Natural killer cell (primary cell): ENCODE results near the gene PERCC1. TPM values are rescaled to one million over a fixed set of nuclear protein-coding genes. Genes with fewer than 3 reads are reported as not detected.

Source experiments
- ATAC-seq, 3 donors: fragments of 150-1000 bp in 2 of 3; fragments of 200-7000 bp in 1 of 3; cut with Tn5 transposase; 1 replicate in 1 of 3; 2 replicates in 2 of 3; pipeline ENCODE4 v1.10.0; 2021; ENCODE audit warnings: mild to moderate bottlenecking in 2 of 3, moderate library complexity in 2 of 3
- DNase-seq, 2 donors: peaks; one replicate each; pipeline versions ENCODE4 v3.0.0 to v3.0.0-alpha.2; 2013 to 2021; ENCODE audit warnings: mixed read lengths in 1 of 2
- H3K27ac ChIP-seq: one replicate; pipeline ENCODE4 v1.5.1; 2013; ENCODE audit warnings: mild to moderate bottlenecking, low read length
- H3K27me3 ChIP-seq: one replicate; pipeline ENCODE4 v1.6.1; 2013; ENCODE audit warnings: low read length; ENCODE audit not compliant: control insufficient read depth, insufficient read depth
- H3K36me3 ChIP-seq: one replicate; pipeline ENCODE4 v1.6.1; 2013; ENCODE audit warnings: low read length; ENCODE audit not compliant: control insufficient read depth, insufficient read depth
- H3K4me1 ChIP-seq: one replicate; pipeline ENCODE4 v1.6.1; 2013; ENCODE audit warnings: low read length; ENCODE audit not compliant: control insufficient read depth, insufficient read depth
- H3K4me3 ChIP-seq: one replicate; pipeline ENCODE4 v1.5.1; 2013; ENCODE audit warnings: low read length
- H3K9me3 ChIP-seq: one replicate; pipeline ENCODE4 v1.6.1; 2013; ENCODE audit warnings: low read length; ENCODE audit not compliant: control insufficient read depth, insufficient read depth
- H3K27ac Mint-ChIP-seq, 2 donors: one replicate each; pipeline ENCODE4 v1.8.0; 2022; ENCODE audit warnings: mild to moderate bottlenecking in 2 of 2, mixed read lengths in 2 of 2, moderate library complexity in 1 of 2
- H3K27me3 Mint-ChIP-seq, 2 donors: one replicate each; pipeline ENCODE4 v1.8.0; 2022; ENCODE audit warnings: low read depth in 2 of 2, mixed read lengths in 2 of 2
- H3K36me3 Mint-ChIP-seq: one replicate; pipeline ENCODE4 v1.8.0; 2022; ENCODE audit warnings: mixed read lengths
- H3K4me1 Mint-ChIP-seq, 2 donors: one replicate each; pipeline ENCODE4 v1.8.0; 2022; ENCODE audit warnings: mixed read lengths in 2 of 2
- H3K4me3 Mint-ChIP-seq: one replicate; pipeline ENCODE4 v1.8.0; 2022; ENCODE audit warnings: mild to moderate bottlenecking, moderate library complexity, mixed read lengths
- H3K9me3 Mint-ChIP-seq, 2 donors: one replicate each; pipeline ENCODE4 v1.8.0; 2022; ENCODE audit warnings: mixed read lengths in 2 of 2
- CTCF ChIP-seq: fragments of 200-600 bp; IDR thresholded peaks from one replicate; pipeline ENCODE4 v1.8.0; 2022; ENCODE audit warnings: antibody characterized with exemption
- WGBS: methylation state at CpG from one replicate; pipeline ENCODE4 v1.1.7; 2013; ENCODE audit warnings: missing lambda C conversion rate; ENCODE audit not compliant: insufficient coverage; 5-methylcytosine and 5-hydroxymethylcytosine counted together
- intact Hi-C: fragments of 100-400 bp; cut with micrococcal nuclease; formaldehyde crosslinking; loops from one replicate; pipeline ENCODE4 v1.14.2; 2022
- total RNA-seq, 4 donors: library from RNA; stranded (reverse); fragments of 120-200 nt in 1 of 4; gene quantifications; one replicate each; pipeline versions ENCODE4 v1.2.3 to v1.2.4, GENCODE V29; 2013 to 2022

Gene PERCC1
- total RNA-seq, 3 donors from 2014 or later (not counting 1 experiment from before 2014, with no cell fraction given) = 0.68 to 0.96 (median 0.83) TPM

GRCh38 chr16:1469693-1470201, 38.9 kb downstream of the PERCC1 start:
- H3K4me3 Mint-ChIP-seq = peak overlapping the region; percentile 38
- DNase-seq = no peak
- ATAC-seq = peak in 2 of 3 donors; percentile 29 to 45
- intact Hi-C loops = no loop called here
- H3K27me3 Mint-ChIP-seq = no peaks in the 10 kb centered on the region
- no peaks in the 10 kb centered on the region for H3K9me3 Mint-ChIP-seq
- H3K4me3 ChIP-seq = no peak overlapping the region
- H3K27ac Mint-ChIP-seq = peak overlapping the region in 1 of 2 donors; percentile 79
- no peaks in the 10 kb centered on the region for H3K9me3 ChIP-seq
- TF ChIP-seq CTCF = no peak
- no peaks in the 10 kb centered on the region for H3K27me3 ChIP-seq
- H3K27ac ChIP-seq = peak overlapping the region; percentile 66
- H3K4me1 ChIP-seq = peaks cover 36% of the 10 kb centered on the region
- H3K4me1 Mint-ChIP-seq = peaks cover 15 to 42% of the 10 kb centered on the region in 2 donors
- H3K36me3 ChIP-seq = no peaks in the 10 kb centered on the region
- WGBS = 73% methylated on average over 20 of the region's 20 CpGs
- H3K36me3 Mint-ChIP-seq = no peaks in the 10 kb centered on the region

GRCh38 chr16:1470481-1471251, 39.8 kb downstream of the PERCC1 start:
- H3K4me3 Mint-ChIP-seq = no peak overlapping the region
- no peaks in the 10 kb centered on the region for H3K27me3 Mint-ChIP-seq
- no peaks in the 10 kb centered on the region for H3K36me3 Mint-ChIP-seq

DNA sequence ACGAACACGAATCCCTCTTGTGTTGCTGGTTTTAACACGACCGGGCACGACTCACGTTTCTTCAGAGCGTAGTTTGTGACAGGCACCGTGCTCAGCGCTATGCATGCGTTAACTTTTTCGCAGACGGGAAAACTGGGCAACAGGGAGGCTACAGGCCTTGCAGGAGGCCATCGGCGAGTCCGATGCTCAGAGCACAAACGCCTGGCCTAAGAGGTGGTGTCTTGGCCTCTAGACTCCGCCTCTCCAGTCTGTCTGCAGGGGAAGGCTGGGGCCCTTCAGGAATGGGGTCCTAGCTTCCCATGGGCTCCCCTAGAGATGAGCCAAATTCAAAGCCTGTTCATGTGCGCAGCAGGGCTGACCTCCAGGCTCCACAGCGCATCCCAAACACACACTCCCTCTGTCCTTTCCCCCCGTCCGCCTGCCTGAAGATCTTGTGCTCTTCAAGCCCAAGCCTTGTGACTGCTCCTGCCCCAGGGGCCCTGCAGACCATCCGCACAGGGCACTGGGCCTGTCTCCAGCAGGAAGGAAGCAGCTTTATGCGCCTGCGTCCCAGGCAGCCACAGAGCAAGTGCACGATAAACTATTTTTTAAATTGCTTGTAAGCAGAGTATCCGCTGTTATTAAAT, 40.8 kb downstream of the PERCC1 start:
- Mint-ChIP-seq H3K4me1 (peaks cover 15 to 52% of the 10 kb centered on the region in 2 donors), H3K27ac (peak overlapping the region in 1 of 2 donors; percentile 79), H3K27me3 (no peaks in the 10 kb centered on the region), H3K9me3 (no peaks in the 10 kb centered on the region), H3K36me3 (no peaks in the 10 kb centered on the region), H3K4me3 (peak overlapping the region; percentile 13)
- DNase-seq (no peak), ATAC-seq (no peak)
- H3K27me3 ChIP-seq = no peaks in the 10 kb centered on the region
- 58% methylated on average over 26 of the region's 26 CpGs for WGBS
- no peaks in the 10 kb centered on the region for H3K36me3 ChIP-seq
- no peaks in the 10 kb centered on the region for H3K9me3 ChIP-seq
- no peak for TF ChIP-seq CTCF
- H3K4me3 ChIP-seq = no peak overlapping the region
- intact Hi-C loops = no loop called here
- H3K4me1 ChIP-seq = peaks cover 45% of the 10 kb centered on the region
- no peak overlapping the region for H3K27ac ChIP-seq

More at GRCh38 chr16:1470481-1471251, 39.8 kb downstream of the PERCC1 start:
- H3K36me3 ChIP-seq = no peaks in the 10 kb centered on the region
- peaks cover 41% of the 10 kb centered on the region for H3K4me1 ChIP-seq
- TF ChIP-seq CTCF = no peak
- intact Hi-C loops = no loop called here
- no peaks in the 10 kb centered on the region for H3K27me3 ChIP-seq
- peaks cover 15 to 48% of the 10 kb centered on the region in 2 donors for H3K4me1 Mint-ChIP-seq
- 67% methylated on average over 14 of the region's 14 CpGs for WGBS
- DNase-seq (no peak), ATAC-seq (no peak)
- peak overlapping the region; percentile 66 for H3K27ac ChIP-seq
- no peaks in the 10 kb centered on the region for H3K9me3 Mint-ChIP-seq
- H3K4me3 ChIP-seq = no peak overlapping the region
- no peaks in the 10 kb centered on the region for H3K9me3 ChIP-seq
- peak overlapping the region in 1 of 2 donors; percentile 79 for H3K27ac Mint-ChIP-seq
